Bronchial epithelial cell (primary cell): ENCODE data around the gene BEND4. TPM values are rescaled to one million over a fixed set of nuclear protein-coding genes. Genes with fewer than 3 reads are reported as not detected.
"Not testable (repeated sequence)": the region's sequence is repeated elsewhere in the genome, so short reads cannot be mapped to it uniquely, and the experiment has no call there.

Source experiments
- DNase-seq: peaks from one replicate; pipeline ENCODE4 v3.0.0-alpha.2; 2010; ENCODE audit warnings: low read depth
- FAIRE-seq: peaks from 2 replicates; lab custom pipeline; 2011; peaks lifted over from hg19 to GRCh38; lab: Jason Lieb, UNC
- H3K27me3 ChIP-seq: 2 replicates; pipeline ENCODE4 v1.5.1; 2011; ENCODE audit warnings: low read length; ENCODE audit not compliant: control insufficient read depth, insufficient read depth
- H3K36me3 ChIP-seq: 2 replicates; pipeline ENCODE4 v1.5.1; 2011; ENCODE audit warnings: low read length; ENCODE audit not compliant: control insufficient read depth, insufficient read depth
- H3K4me3 ChIP-seq: 2 replicates; pipeline ENCODE4 v1.5.1; 2011; ENCODE audit warnings: mild to moderate bottlenecking, low read depth, low read length, control low read depth
- total RNA-seq: library from RNA; depleted of rRNA; stranded (reverse); fragments of >200 nt; gene quantifications from 2 replicates; pipeline ENCODE4 v1.2.1, GENCODE V29; 2014
- TF ChIP-seq, protein P1 (sequence below): IDR thresholded peaks from 2 replicates; pipeline ENCODE4 v1.5.1; 2011; ENCODE audit warnings: mild to moderate bottlenecking, moderate library complexity, low read length, control low read depth, inconsistent platforms; ENCODE audit not compliant: insufficient read depth, severe bottlenecking

The BEND4 gene
- total RNA-seq: not detected in 2 replicates

GRCh38 chr4:42152507-42153504 is at the start of gene BEND4:
Gene BEND4, minus strand, starts transcription at chr4:42152655. Its CDS starts 512 bp downstream, at chr4:42152143.
- TF ChIP-seq, protein P1, sequence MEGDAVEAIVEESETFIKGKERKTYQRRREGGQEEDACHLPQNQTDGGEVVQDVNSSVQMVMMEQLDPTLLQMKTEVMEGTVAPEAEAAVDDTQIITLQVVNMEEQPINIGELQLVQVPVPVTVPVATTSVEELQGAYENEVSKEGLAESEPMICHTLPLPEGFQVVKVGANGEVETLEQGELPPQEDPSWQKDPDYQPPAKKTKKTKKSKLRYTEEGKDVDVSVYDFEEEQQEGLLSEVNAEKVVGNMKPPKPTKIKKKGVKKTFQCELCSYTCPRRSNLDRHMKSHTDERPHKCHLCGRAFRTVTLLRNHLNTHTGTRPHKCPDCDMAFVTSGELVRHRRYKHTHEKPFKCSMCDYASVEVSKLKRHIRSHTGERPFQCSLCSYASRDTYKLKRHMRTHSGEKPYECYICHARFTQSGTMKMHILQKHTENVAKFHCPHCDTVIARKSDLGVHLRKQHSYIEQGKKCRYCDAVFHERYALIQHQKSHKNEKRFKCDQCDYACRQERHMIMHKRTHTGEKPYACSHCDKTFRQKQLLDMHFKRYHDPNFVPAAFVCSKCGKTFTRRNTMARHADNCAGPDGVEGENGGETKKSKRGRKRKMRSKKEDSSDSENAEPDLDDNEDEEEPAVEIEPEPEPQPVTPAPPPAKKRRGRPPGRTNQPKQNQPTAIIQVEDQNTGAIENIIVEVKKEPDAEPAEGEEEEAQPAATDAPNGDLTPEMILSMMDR: no peak
- Histone ChIP-seq H3K4me3 (no peak within 1 kb of the TSS), H3K27me3 (peaks cover 25% of the 10 kb centered on the region), H3K36me3 (no peaks in the 10 kb centered on the region)
- FAIRE-seq (no peak), DNase-seq (no peak)

GRCh38 chr4:42197341-42197740 is 44.9 kb upstream of the BEND4 start:
- Histone ChIP-seq H3K4me3 (no peak overlapping the region), H3K27me3 (no peaks in the 10 kb centered on the region), H3K36me3 (no peaks in the 10 kb centered on the region)
- DNase-seq (no peak), FAIRE-seq (no peak)
- TF ChIP-seq, protein P1: no peak

DNA sequence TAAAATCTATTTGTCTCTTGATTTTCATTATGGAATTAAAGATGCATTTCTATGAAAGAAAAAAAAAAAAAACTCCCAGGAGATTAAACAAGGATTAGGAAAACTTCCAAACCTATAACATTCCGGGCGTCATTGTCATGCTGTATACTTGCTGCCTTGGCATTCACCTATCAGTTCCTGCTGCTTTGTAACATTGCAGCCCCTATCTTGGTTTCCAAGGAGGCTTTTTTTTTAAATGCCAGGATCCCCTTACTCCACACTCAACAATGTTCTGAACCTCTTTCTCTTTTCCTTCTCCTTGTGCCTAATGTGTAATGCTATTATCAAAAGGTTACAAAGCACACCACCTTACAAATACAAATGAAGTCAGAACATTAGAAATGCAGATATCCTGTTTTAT is 20.5 kb upstream of the BEND4 start:
- TF ChIP-seq, protein P1: no peak
- no peak overlapping the region for H3K4me3 ChIP-seq
- FAIRE-seq: no peak
- DNase-seq: no peak
- H3K27me3 ChIP-seq: no peaks in the 10 kb centered on the region
- no peaks in the 10 kb centered on the region for H3K36me3 ChIP-seq

GRCh38 chr4:42172128-42172790 is 19.8 kb upstream of the BEND4 start:
- no peaks in the 10 kb centered on the region for H3K27me3 ChIP-seq
- DNase-seq (no peak), FAIRE-seq (no peak)
- H3K4me3 ChIP-seq: no peak overlapping the region
- no peaks in the 10 kb centered on the region for H3K36me3 ChIP-seq
- TF ChIP-seq, protein P1: no peak

GRCh38 chr4:42167709-42168108 is 15.3 kb upstream of the BEND4 start:
- FAIRE-seq: no peak

DNA sequence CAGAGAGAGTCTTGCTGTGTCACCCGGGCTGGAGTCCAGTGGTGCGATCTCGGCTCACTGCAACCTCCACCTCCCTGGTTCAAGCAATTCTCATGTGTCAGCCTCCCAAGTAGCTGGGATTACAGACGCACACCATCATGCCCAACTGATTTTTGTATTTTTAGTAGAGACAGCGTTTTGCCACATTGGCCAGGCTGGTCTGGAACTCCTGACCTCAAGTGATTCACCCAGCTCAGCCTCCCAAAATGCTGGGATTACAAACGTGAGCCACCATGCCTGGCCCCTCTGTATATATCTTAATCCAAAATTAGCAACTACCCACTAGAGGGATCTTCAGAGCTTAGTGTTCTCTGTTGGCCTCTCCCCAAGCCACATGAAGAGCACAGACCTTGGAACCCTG is 13.7 kb upstream of the BEND4 start:
- FAIRE-seq, DNase-seq, H3K36me3 ChIP-seq, H3K4me3 ChIP-seq, H3K27me3 ChIP-seq: not testable (repeated sequence)

More at GRCh38 chr4:42167709-42168108, 15.3 kb upstream of the BEND4 start:
- no peaks in the 10 kb centered on the region for H3K36me3 ChIP-seq
- H3K4me3 ChIP-seq: no peak overlapping the region
- no peaks in the 10 kb centered on the region for H3K27me3 ChIP-seq
- TF ChIP-seq, protein P1: no peak
- no peak for DNase-seq
